ENCODE data around the gene JAZF1. TPM values are rescaled to one million over a fixed set of nuclear protein-coding genes. Genes with fewer than 3 reads are reported as not detected.

JAZF1 gene
- total RNA-seq, 1 donor from 2014 or later, result 7.2 TPM

GRCh38 chr7:28123752-28124151 lies 56.8 kb downstream of the JAZF1 start:
- Mint-ChIP-seq H3K4me1 (peaks cover 3% of the 10 kb centered on the region), H3K36me3 (no peaks in the 10 kb centered on the region), H3K27me3 (ENCODE audit: low read depth) (no peaks in the 10 kb centered on the region), H3K4me3 (no peak overlapping the region), H3K27ac (no peak overlapping the region), H3K9me3 (no peaks in the 10 kb centered on the region)
- DNase-seq (ENCODE audit: low spot score in 2 of 2, unreplicated experiment in 2 of 2), result no peak
- no peak for TF ChIP-seq CTCF (IDR thresholded peaks at IDR 0.05; ENCODE audit: unreplicated experiment)

GRCh38 chr7:28121496-28121895 lies 59.1 kb downstream of the JAZF1 start:
- no peak overlapping the region for H3K27ac Mint-ChIP-seq
- no peak for DNase-seq (ENCODE audit: low spot score in 2 of 2, unreplicated experiment in 2 of 2)
- no peak overlapping the region for H3K4me3 Mint-ChIP-seq
- peaks cover 3% of the 10 kb centered on the region for H3K4me1 Mint-ChIP-seq
- H3K36me3 Mint-ChIP-seq, result no peaks in the 10 kb centered on the region
- H3K27me3 Mint-ChIP-seq (ENCODE audit: low read depth), result no peaks in the 10 kb centered on the region
- TF ChIP-seq CTCF (IDR thresholded peaks at IDR 0.05; ENCODE audit: unreplicated experiment), result no peak
- H3K9me3 Mint-ChIP-seq, result no peaks in the 10 kb centered on the region

GRCh38 chr7:28116041-28116440 lies 64.6 kb downstream of the JAZF1 start:
- H3K4me3 Mint-ChIP-seq, result no peak overlapping the region
- no peak for TF ChIP-seq CTCF (IDR thresholded peaks at IDR 0.05; ENCODE audit: unreplicated experiment)

GRCh38 chr7:28115261-28115660 lies 65.3 kb downstream of the JAZF1 start:
- H3K27me3 Mint-ChIP-seq (ENCODE audit: low read depth), result no peaks in the 10 kb centered on the region
- TF ChIP-seq CTCF (IDR thresholded peaks at IDR 0.05; ENCODE audit: unreplicated experiment), result no peak
- H3K4me1 Mint-ChIP-seq, result peaks cover 4% of the 10 kb centered on the region
- no peaks in the 10 kb centered on the region for H3K9me3 Mint-ChIP-seq
- no peaks in the 10 kb centered on the region for H3K36me3 Mint-ChIP-seq
- no peak for DNase-seq (ENCODE audit: low spot score in 2 of 2, unreplicated experiment in 2 of 2)
- no peak overlapping the region for H3K4me3 Mint-ChIP-seq
- no peak overlapping the region for H3K27ac Mint-ChIP-seq

More at GRCh38 chr7:28116041-28116440, 64.6 kb downstream of the JAZF1 start:
- no peak for DNase-seq (ENCODE audit: low spot score in 2 of 2, unreplicated experiment in 2 of 2)
- H3K27me3 Mint-ChIP-seq (ENCODE audit: low read depth), result no peaks in the 10 kb centered on the region
- no peaks in the 10 kb centered on the region for H3K9me3 Mint-ChIP-seq
- H3K4me1 Mint-ChIP-seq, result peaks cover 4% of the 10 kb centered on the region
- no peak overlapping the region for H3K27ac Mint-ChIP-seq
- H3K36me3 Mint-ChIP-seq, result no peaks in the 10 kb centered on the region

- Mint-ChIP-seq H3K36me3 (no peaks in the 10 kb centered on the region), H3K4me1 (peaks cover 4% of the 10 kb centered on the region), H3K27me3 (ENCODE audit: low read depth) (no peaks in the 10 kb centered on the region), H3K4me3 (no peak overlapping the region), H3K27ac (no peak overlapping the region), H3K9me3 (no peaks in the 10 kb centered on the region)
- no peak for DNase-seq (ENCODE audit: low spot score in 2 of 2, unreplicated experiment in 2 of 2)
- TF ChIP-seq CTCF (IDR thresholded peaks at IDR 0.05; ENCODE audit: unreplicated experiment), result no peak
Observed at GRCh38 chr7:28114056-28114455, 66.5 kb downstream of the JAZF1 start.

Data from mesothelial cell of epicardium (in vitro differentiated cells).